ENCODE results near the gene RTP2.

DNA sequence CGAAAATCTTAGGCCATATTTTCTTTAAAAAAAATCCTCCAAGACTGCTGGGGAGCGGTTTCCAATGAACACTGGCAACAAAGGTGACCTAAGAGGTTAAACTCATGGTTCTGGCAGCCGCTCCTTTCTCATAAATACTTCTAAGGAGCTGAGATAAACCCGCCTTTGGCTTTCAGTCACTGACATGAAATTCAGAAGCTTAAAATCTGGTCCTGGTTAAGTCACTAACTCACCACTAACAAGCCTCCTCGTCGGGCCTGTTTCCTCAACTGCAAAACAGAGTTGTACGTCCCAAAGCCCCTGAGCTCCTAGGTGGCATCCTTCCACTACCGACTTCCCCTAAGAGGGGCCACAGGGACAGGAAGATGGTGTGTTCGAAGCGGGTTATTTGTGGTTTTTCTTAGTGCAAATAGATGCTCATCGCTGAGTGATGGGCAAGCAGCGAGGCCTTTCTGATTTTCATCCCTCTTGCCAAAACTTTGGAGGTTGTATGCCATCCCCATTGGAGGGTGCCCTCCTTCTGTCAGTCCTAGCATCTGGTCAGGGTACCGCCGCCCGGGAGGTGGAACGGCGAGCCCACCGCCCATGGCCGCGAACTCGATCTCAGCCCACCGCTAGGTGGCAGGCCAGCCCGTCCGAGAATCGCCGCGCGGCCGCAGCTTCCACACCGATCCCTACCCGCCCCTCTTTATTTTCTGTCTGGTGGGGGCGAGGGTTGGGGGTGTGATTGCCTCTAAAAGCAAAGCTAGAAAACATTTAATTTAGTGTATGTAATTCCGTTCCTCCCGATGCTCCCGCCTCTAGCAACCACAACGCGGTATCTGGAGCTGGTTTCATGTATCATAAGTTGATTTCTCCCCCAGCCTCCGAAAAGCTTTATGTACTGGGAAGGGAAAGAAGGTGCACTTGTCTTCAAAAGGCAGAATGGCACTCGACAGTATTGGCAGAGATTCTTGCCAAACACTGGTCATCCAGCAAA lies 38.4 kb upstream of the RTP2 start:
- TF ChIP-seq, protein P1, sequence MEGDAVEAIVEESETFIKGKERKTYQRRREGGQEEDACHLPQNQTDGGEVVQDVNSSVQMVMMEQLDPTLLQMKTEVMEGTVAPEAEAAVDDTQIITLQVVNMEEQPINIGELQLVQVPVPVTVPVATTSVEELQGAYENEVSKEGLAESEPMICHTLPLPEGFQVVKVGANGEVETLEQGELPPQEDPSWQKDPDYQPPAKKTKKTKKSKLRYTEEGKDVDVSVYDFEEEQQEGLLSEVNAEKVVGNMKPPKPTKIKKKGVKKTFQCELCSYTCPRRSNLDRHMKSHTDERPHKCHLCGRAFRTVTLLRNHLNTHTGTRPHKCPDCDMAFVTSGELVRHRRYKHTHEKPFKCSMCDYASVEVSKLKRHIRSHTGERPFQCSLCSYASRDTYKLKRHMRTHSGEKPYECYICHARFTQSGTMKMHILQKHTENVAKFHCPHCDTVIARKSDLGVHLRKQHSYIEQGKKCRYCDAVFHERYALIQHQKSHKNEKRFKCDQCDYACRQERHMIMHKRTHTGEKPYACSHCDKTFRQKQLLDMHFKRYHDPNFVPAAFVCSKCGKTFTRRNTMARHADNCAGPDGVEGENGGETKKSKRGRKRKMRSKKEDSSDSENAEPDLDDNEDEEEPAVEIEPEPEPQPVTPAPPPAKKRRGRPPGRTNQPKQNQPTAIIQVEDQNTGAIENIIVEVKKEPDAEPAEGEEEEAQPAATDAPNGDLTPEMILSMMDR (IDR thresholded peaks at IDR 0.05) = peak; percentile 82 to 97 (median 94)
- peak; percentile 57 to 59 for TF ChIP-seq POLR2AphosphoS5 (IDR thresholded peaks at IDR 0.05)
